Stimulated activated CD4-positive, alpha-beta T cell treated with anti-CD3 and anti-CD28 coated beads, Interleukin-4, amount 100 ng/mL, for 4 hours (primary cell): ENCODE measurements around the gene GPR137B.
"Not testable (repeated sequence)": the region's sequence is repeated elsewhere in the genome, so short reads cannot be mapped to it uniquely, and the experiment has no call there.

ENCODE experiments used
- DNase-seq, 2 experiments: peaks; one replicate each; pipeline ENCODE4 v3.0.0-alpha.2; 2020

GPR137B gene

DNA sequence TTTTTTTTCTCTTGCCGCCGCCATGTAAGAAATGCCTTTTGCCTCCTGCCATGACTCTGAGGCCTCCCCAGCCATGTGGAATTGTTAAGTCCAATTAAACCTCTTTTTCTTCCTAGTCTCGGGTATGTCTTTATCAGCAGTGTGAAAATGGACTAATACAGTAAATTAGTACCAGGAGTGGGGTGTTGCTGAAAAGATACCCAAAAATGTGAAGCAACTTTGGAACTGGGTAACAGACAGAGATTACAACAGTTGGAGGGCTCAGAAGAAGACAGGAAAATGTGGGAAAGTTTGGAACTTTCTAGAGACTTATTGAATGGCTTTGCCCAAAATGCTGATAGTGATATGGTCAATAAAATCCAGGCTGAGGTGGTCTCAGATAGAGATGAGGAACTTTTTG, 19.4 kb downstream of the GPR137B start:
- DNase-seq, result not testable (repeated sequence)

GRCh38 chr1:236163463-236164153, 21.3 kb downstream of the GPR137B start:
- no peak for DNase-seq

- DNase-seq, result no peak
These were observed 21.9 kb downstream of the GPR137B start for GRCh38 chr1:236164273-236164672.

DNA sequence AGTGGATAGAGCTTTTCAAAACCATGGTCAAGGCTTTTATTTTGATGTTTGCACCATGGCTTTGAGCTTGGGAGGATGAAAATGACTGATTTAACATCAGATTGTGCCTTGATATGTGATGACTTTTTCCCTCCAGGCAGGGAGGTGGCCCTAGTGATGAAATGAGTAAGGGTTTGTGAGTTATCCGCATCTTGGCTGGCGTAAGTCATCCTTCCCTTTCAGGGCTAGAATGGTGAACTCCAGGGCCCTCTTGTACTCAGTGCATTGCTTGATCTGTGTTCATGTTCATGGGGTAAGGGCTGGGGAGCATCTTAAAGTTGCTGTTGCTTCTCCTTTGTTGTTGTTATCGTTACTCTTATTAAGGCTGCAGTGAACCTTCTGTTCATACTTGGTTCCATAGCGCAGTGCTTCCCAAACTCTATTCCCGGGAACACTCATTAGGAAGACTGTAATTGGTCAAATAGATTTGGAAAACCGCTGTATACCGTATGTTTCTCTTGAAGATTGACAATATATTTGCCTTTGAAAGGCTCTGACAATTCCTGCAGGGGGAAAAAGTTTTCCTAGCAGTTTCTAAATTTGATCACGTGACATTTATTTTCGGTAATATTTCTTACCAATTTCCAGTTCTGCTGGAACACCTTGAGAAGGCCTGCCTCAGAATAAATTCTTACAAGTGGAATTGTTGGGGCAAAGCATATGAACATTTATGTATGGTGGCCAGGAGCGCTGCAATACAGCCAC, 23.1 kb downstream of the GPR137B start:
- no peak for DNase-seq

GRCh38 chr1:236166041-236166440, 23.7 kb downstream of the GPR137B start:
- DNase-seq, result no peak

DNA sequence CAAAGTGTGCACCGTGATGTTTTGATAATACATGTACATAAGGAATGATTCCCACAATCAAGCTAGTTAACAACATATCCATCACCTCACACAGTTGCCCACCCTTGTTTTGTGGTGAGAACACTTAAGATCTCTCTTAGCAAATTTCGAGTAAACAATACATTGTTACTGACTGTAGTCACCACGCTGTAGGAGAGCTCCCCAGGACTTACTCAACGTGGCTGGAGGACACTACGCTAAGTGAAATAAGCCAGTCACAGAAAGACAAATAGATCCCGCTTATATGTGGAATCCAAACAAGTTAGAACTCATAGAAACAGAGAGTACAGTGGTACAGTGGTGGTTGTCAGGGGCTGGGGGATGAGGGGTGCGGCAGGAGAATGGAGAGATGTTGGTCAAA, 24.8 kb downstream of the GPR137B start:
- no peak for DNase-seq

DNA sequence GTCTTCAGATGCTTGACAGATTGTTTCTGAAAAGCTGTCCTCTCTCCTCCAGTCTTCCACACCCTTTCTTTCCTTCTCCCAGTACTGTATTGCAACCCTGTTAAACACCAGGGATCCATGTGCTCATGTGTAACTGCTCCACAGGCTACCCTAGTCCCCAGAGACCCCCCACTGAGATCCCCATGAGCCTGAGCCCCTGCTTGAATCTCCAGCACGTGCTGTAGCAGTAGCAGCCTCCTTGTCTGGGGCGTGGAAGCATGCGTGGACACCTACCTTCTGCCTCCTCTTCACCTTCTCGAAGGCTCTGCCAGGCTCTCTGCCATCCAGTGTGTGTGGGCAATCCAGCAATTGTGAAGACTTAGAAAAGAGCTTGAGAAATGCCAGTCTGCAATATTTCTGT, 25.2 kb downstream of the GPR137B start:
- no peak for DNase-seq

- no peak for DNase-seq
These were observed 26.5 kb downstream of the GPR137B start for GRCh38 chr1:236168716-236169429.

GRCh38 chr1:236172041-236172579, 29.8 kb downstream of the GPR137B start:
- DNase-seq, result no peak

DNA sequence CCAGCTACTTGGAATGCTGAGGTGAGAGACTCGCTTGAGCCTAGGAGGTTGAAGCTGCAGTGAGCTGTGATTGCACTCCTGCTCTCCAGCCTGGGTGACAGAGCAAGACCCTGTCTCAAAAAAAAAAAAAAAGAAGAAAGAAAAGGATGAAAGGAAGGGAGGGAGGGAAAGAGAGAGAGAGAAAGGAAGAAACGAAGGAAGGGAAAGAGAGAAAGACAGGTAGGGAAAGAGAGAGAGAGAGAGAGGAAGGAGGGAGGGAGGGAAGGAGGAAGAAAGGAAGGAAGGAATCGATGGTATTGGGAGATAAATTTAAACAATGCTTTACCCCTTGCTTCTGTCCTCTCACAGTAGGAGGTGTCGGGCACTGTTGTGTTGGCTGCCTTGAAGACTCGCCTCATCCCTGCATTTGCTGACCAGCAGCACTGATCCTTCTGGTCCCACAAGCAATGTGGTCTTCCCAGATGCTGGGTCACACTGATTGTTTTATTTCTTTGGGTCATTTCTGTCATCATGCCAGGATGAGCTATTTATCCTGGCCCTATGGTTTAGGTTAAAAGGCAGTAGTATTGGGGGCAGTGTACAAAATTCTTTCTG, 30.9 kb downstream of the GPR137B start:
- DNase-seq, result no peak

- no peak for DNase-seq
These were observed 33.5 kb downstream of the GPR137B start for GRCh38 chr1:236175642-236176336.

DNA sequence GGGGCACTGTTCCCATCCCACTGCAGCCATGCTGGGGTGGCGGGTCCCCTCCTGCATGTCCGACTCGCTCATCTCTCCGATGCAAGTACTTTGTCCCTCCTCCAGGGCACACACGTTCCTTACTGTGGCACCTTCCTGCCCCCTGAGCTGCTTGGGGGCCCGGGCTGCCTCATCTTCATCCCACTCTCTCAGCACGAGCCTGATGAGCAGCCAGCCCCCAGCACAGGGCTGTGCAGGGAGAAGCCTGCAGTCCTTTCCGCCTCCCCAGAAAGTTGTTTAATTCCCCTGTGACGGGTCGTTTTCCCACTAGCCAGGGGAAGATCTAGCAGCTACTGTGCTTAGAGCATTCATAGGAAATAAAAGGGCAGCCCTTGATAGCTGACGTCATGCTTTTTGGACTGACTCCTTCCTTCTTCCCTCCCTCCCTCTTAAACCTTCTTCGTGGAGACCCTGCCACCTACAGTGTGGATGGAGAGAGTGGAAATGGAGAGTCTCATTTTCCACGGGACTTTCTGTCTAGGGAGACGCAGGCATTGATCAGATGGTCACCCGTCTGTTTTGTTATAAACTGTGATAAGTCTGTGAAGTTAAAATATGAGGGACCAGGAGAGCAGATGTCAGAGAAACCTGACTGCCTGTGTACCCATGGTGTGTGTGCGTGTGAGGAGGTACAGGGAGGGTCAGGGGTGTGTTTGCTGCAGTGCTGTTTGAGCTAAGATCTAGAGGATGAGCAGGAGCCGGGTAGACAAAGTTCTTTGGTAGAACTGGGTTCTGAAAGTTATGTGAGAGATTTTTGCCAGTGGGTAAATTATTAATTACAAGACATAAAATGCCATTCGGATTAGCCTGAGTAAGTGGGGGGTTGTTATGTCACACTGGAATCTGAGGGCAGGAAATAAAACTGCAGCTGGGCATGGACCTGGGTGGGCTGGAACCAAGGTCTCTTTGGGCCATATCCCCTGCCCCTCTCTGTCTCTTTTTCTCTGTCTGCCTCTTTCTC, 34.3 kb downstream of the GPR137B start:
- no peak for DNase-seq

- DNase-seq, result no peak
These were observed 37.3 kb downstream of the GPR137B start for GRCh38 chr1:236179634-236180033.

DNA sequence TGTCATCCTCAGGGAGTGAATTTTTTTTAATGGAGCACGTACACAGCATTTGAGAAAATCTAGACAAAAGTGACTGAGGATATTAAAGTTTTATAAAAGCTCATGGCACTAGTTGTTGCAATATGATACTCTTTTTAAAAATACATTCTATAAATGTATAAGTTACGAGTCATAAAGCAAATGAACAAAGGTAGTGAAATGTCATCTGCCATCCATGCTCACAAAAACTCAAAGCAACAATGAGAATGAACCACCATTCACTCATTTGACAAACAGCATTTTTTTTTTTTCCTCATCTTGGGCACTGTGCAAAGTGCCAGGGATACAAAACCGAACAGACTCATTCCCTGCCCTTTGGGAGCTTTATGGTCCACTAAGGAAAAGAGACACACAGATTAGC, 38.7 kb downstream of the GPR137B start:
- no peak for DNase-seq

DNA sequence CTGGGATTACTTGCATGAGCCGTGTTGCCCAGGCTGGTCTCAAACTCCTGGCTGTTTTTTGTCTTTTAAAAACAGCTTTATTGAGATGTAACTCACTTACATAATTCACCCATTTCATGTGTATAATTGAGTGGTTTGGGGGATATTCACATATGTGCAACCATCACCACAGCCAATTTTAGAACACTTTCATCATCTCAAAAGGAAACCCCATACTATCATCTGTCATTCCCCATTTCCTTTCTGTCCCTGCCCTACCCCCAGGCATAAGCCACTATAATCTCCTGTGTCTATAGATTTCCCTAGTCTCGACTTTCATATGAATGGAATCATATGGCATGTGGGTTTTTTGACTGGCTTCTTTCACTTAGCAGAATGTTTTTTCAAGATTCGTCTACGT, 43.3 kb downstream of the GPR137B start:
- DNase-seq, result no peak

DNA sequence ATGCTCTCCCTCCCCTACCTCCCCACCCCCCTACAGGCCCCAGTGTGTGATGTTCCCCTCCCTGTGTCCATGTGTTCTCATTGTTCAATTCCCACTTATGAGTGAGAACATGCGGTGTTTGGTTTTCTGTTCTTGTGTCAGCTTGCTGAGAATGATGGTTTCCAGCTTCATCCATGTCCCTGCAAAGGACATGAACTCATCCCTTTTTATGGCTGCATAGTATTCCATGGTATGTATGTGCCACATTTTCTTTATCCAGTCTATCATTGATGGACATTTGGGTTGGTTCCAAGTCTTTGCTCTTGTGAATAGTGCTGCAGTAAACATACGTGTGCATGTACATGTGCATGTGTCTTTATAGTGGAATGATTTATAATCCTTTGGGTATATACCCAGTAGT, 44.1 kb downstream of the GPR137B start:
- DNase-seq, result not testable (repeated sequence)

- not testable (repeated sequence) for DNase-seq
These were observed 45.7 kb downstream of the GPR137B start for GRCh38 chr1:236188084-236188483.

GRCh38 chr1:236193184-236193583, 50.8 kb downstream of the GPR137B start:
- DNase-seq, result no peak

DNA sequence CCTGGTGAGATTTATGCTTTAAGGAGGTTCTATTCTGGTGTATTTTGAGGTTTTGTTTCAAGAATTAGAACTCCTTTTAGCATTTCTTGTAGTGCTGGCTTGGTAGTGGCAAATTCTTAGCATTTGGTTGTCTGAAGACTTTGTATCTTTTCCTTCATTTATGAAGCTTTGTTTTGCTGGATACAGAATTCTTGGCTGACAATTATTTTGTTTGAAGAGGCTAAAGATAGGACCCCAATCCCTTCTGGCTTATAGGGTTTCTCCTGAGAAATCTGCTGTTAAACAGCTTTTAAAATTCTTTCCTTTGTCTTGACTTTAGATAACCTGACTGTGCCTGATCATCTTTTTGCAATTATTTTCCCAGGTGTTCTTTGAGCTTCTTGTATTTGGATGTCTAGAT, 58.6 kb downstream of the GPR137B start:
- DNase-seq, result no peak

- no peak for DNase-seq
These were observed 59.4 kb downstream of the GPR137B start for GRCh38 chr1:236201786-236202185.

GRCh38 chr1:236204039-236204438, 61.7 kb downstream of the GPR137B start:
- DNase-seq, result no peak
